Gastrocnemius medialis (tissue), 4 donors: ENCODE data around the gene INPP5A. TPM values are rescaled to one million over a fixed set of nuclear protein-coding genes. Genes with fewer than 3 reads are reported as not detected.

Experiments used
- ATAC-seq, 2 donors: fragments of 150-250 bp; one replicate each; pipeline ENCODE4 v1.9.1; 2016
- DNase-seq, 2 donors: peaks; one replicate each; pipeline ENCODE4 v3.0.0-alpha.2; 2019
- H3K27ac ChIP-seq, 4 donors: fragments of 200-600 bp; sonication (generic); 1 replicate in 1 of 4; 2 replicates in 3 of 4; pipeline ENCODE4 v1.5.1; 2016 to 2018; ENCODE audit warnings: mild to moderate bottlenecking in 2 of 4, moderate library complexity in 1 of 4
- H3K27me3 ChIP-seq, 3 donors: fragments of 200-600 bp; sonication (generic) in 2 of 3; 1 replicate in 1 of 3; 2 replicates in 2 of 3; pipeline versions ENCODE4 v1.5.1 to v1.6.0; 2016 to 2019; ENCODE audit warnings: mild to moderate bottlenecking in 1 of 3, moderate library complexity in 1 of 3
- H3K36me3 ChIP-seq, 2 donors: fragments of 200-600 bp; sonication (generic) in 1 of 2; one replicate each; pipeline ENCODE4 v1.5.1; 2017 to 2018
- H3K4me1 ChIP-seq, 2 donors: fragments of 200-600 bp; sonication (generic) in 1 of 2; one replicate each; pipeline ENCODE4 v1.5.1; 2016 to 2017; ENCODE audit warnings: mild to moderate bottlenecking in 2 of 2
- H3K4me3 ChIP-seq, 4 donors: fragments of 200-600 bp; sonication (generic) in 3 of 4; 1 replicate in 1 of 4; 2 replicates in 3 of 4; pipeline ENCODE4 v1.5.1; 2016 to 2019; ENCODE audit warnings: mild to moderate bottlenecking in 2 of 4
- H3K9me3 ChIP-seq, 3 donors: fragments of 200-600 bp; sonication (generic) in 2 of 3; 1 replicate in 1 of 3; 2 replicates in 2 of 3; pipeline ENCODE4 v1.5.1; 2016 to 2019
- CTCF ChIP-seq, 5 experiments: fragments of 450-650 bp in 3 of 5; fragments of 200-600 bp in 2 of 5; sonication (generic) in 2 of 5; IDR thresholded peaks in 4 of 5; conservative IDR thresholded peaks in 1 of 5; 1 replicate in 4 of 5; 2 replicates in 1 of 5; pipeline ENCODE4 v1.5.1; 2016 to 2019; ENCODE audit warnings: antibody characterized with exemption in 5 of 5, mild to moderate bottlenecking in 3 of 5, moderate library complexity in 3 of 5
- POLR2A ChIP-seq, 2 donors: fragments of 450-650 bp; IDR thresholded peaks; one replicate each; pipeline ENCODE4 v1.6.1; 2017; ENCODE audit warnings: antibody characterized with exemption in 2 of 2, mild to moderate bottlenecking in 2 of 2, moderate library complexity in 2 of 2
- in situ Hi-C, 4 donors: fragments of 200-750 bp; cut with MboI; loops; one replicate each; pipeline versions ENCODE4 v1.15.0 to v1.8.0; 2017; ENCODE audit warnings: low sequenced_read_pairs in 4 of 4
- intact Hi-C: fragments of 100-400 bp; cut with DNase I; formaldehyde crosslinking; loops from one replicate; pipeline ENCODE4 v1.15.1; 2023; ENCODE audit warnings: low total_unique reads
- total RNA-seq, 4 donors: library from RNA; depleted of rRNA; stranded (reverse); fragments of >200 nt; gene quantifications; one replicate each; pipeline versions ENCODE4 v1.1.0 to v1.2.3, GENCODE V29; 2016

Gene INPP5A
- total RNA-seq, 4 donors from 2014 or later, result 74.9 to 107 (median 92.4) TPM

GRCh38 chr10:132557696-132558515, 20.3 kb downstream of the INPP5A start:
- Histone ChIP-seq H3K27ac (no peak overlapping the region), H3K4me1 (peaks cover 5 to 6% of the 10 kb centered on the region in 2 donors), H3K9me3 (no peaks in the 10 kb centered on the region), H3K36me3 (no peaks in the 10 kb centered on the region), H3K27me3 (no peaks in the 10 kb centered on the region), H3K4me3 (no peak overlapping the region)
- ATAC-seq, result no peak
- intact Hi-C loops, result no loop called here
- in situ Hi-C loops, result no loop called here
- DNase-seq, result no peak
- TF ChIP-seq CTCF (IDR thresholded peaks at IDR 0.05 in 4 of 5, conservative IDR thresholded peaks at IDR 0.05 in 1 of 5) (no peak), POLR2A (IDR thresholded peaks at IDR 0.05) (no peak)

GRCh38 chr10:132558516-132559413, 21.2 kb downstream of the INPP5A start:
- Histone ChIP-seq H3K4me3 (no peak overlapping the region), H3K27ac (no peak overlapping the region), H3K36me3 (no peaks in the 10 kb centered on the region), H3K9me3 (no peaks in the 10 kb centered on the region), H3K27me3 (no peaks in the 10 kb centered on the region), H3K4me1 (peaks cover 5 to 6% of the 10 kb centered on the region in 2 donors)
- DNase-seq, result no peak
- no peak for ATAC-seq
- no peak for TF ChIP-seq CTCF (IDR thresholded peaks at IDR 0.05 in 4 of 5, conservative IDR thresholded peaks at IDR 0.05 in 1 of 5)
- TF ChIP-seq POLR2A (IDR thresholded peaks at IDR 0.05), result no peak
- intact Hi-C loops, result no loop called here
- in situ Hi-C loops, result no loop called here

GRCh38 chr10:132559538-132559937, 22.0 kb downstream of the INPP5A start:
- no peak overlapping the region for H3K4me3 ChIP-seq
- TF ChIP-seq CTCF (IDR thresholded peaks at IDR 0.05 in 4 of 5, conservative IDR thresholded peaks at IDR 0.05 in 1 of 5) (no peak), POLR2A (IDR thresholded peaks at IDR 0.05) (no peak)
- in situ Hi-C loops, result no loop called here
- H3K27ac ChIP-seq, result no peak overlapping the region
- DNase-seq (no peak), ATAC-seq (no peak)
- intact Hi-C loops, result no loop called here
- no peaks in the 10 kb centered on the region for H3K36me3 ChIP-seq
- no peaks in the 10 kb centered on the region for H3K9me3 ChIP-seq
- H3K27me3 ChIP-seq, result no peaks in the 10 kb centered on the region
- peaks cover 5 to 10% of the 10 kb centered on the region in 2 donors for H3K4me1 ChIP-seq

GRCh38 chr10:132560241-132560731, 22.7 kb downstream of the INPP5A start:
- peaks cover 5 to 11% of the 10 kb centered on the region in 2 donors for H3K4me1 ChIP-seq
- no peaks in the 10 kb centered on the region for H3K9me3 ChIP-seq
- H3K36me3 ChIP-seq, result no peaks in the 10 kb centered on the region
- intact Hi-C loops, result loop anchor here (2.0 kb wide), 1 partner anchor 39 kb away; no protein-coding TSS in a partner anchor
- in situ Hi-C loops, result no loop called here
- TF ChIP-seq POLR2A (IDR thresholded peaks at IDR 0.05) (no peak), CTCF (IDR thresholded peaks at IDR 0.05 in 4 of 5, conservative IDR thresholded peaks at IDR 0.05 in 1 of 5) (no peak)
- H3K4me3 ChIP-seq, result no peak overlapping the region
- no peak for DNase-seq
- peak in 1 of 2 donors; percentile 14 for ATAC-seq
- no peaks in the 10 kb centered on the region for H3K27me3 ChIP-seq
- no peak overlapping the region for H3K27ac ChIP-seq
